GM12878 (cell line): ENCODE results near the gene DBNL. TPM values are rescaled to one million over a fixed set of nuclear protein-coding genes. Genes with fewer than 3 reads are reported as not detected.

Experiments used
- ATAC-seq: fragments of 200-7000 bp; cut with Tn5 transposase; 3 replicates; pipeline ENCODE4 v1.9.1; 2020; ENCODE audit warnings: mild to moderate bottlenecking, moderate library complexity
- BruUV-seq: library from RNA; stranded (reverse); fragments of 400-500 nt; replicated peaks from 2 replicates; lab custom pipeline; 2021; lab: Mats Ljungman, UMichigan
- CTCF ChIA-PET: fragments of 300-600 bp; sonication (Branson Sonifier 250); formaldehyde crosslinking; extraction: SDS; loops from one replicate; lab custom pipeline; 2021; ENCODE audit warnings: inconsistent platforms; lab: Yijun Ruan, JAX
- POLR2A ChIA-PET: fragments of 350-600 bp; formaldehyde crosslinking; extraction: SDS; loops from one replicate; lab custom pipeline; 2021; ENCODE audit warnings: inconsistent platforms; lab: Charles Lee
- RAD21 ChIA-PET: fragments of 300-600 bp; sonication (Branson Sonifier 250); formaldehyde crosslinking; loops from one replicate; lab custom pipeline; 2023; ENCODE audit warnings: antibody characterized with exemption; ENCODE audit not compliant: unreplicated experiment; lab: Charles Lee
- SMC1A ChIA-PET: fragments of 300-600 bp; sonication (Branson Sonifier 250); formaldehyde crosslinking; loops from one replicate; lab custom pipeline; 2023; ENCODE audit not compliant: unreplicated experiment, uncharacterized antibody; lab: Charles Lee
- DNase-seq: peaks from one replicate; pipeline ENCODE4 v3.0.0-alpha.2; 2011; ENCODE audit warnings: low read depth, low spot score
- FAIRE-seq: peaks from 3 replicates; lab custom pipeline; 2011; peaks lifted over from hg19 to GRCh38; lab: Jason Lieb, UNC
- H2AFZ ChIP-seq: 2 replicates; pipeline ENCODE4 v1.6.0; 2011; ENCODE audit warnings: low read depth, low read length, control low read depth; ENCODE audit not compliant: control insufficient read depth
- H3K27ac ChIP-seq: 2 replicates; pipeline ENCODE4 v1.5.1; 2011; ENCODE audit warnings: control low read depth; ENCODE audit not compliant: control insufficient read depth, insufficient read depth
- H3K27me3 ChIP-seq, 2 experiments: replicated peaks in 1 of 2; 2 replicates each; pipeline versions ENCODE4 v1.6.0 to v1.6.1; 2011; ENCODE audit warnings: low read length in 1 of 2; ENCODE audit not compliant: control insufficient read depth in 2 of 2, insufficient read depth in 2 of 2
- H3K36me3 ChIP-seq, 2 experiments: 2 replicates each; pipeline ENCODE4 v1.5.1; 2011; ENCODE audit warnings: low read length in 1 of 2; ENCODE audit not compliant: control insufficient read depth in 2 of 2, insufficient read depth in 2 of 2
- H3K4me1 ChIP-seq: 2 replicates; pipeline ENCODE4 v1.6.1; 2011; ENCODE audit warnings: mild to moderate bottlenecking, low read length, moderate library complexity, mixed read lengths; ENCODE audit not compliant: control insufficient read depth, insufficient read depth
- H3K4me2 ChIP-seq: 2 replicates; pipeline ENCODE4 v1.6.0; 2011; ENCODE audit warnings: control low read depth; ENCODE audit not compliant: control insufficient read depth, insufficient read depth
- H3K4me3 ChIP-seq: fragments of 200-600 bp; sonication (generic); 2 replicates; pipeline ENCODE4 v1.5.1; 2016
- H3K79me2 ChIP-seq: 2 replicates; pipeline ENCODE4 v1.6.0; 2011; ENCODE audit warnings: low read length; ENCODE audit not compliant: control insufficient read depth, insufficient read depth
- H3K9ac ChIP-seq: 2 replicates; pipeline ENCODE4 v1.8.0; 2011; ENCODE audit warnings: low read length, control low read depth, mixed read lengths; ENCODE audit not compliant: control insufficient read depth, insufficient read depth
- H3K9me3 ChIP-seq: replicated peaks from 3 replicates; pipeline ENCODE4 v1.5.1; 2011; ENCODE audit warnings: mild to moderate bottlenecking, low read length; ENCODE audit not compliant: control insufficient read depth, insufficient read depth
- H4K20me1 ChIP-seq: 2 replicates; pipeline ENCODE4 v1.6.0; 2011; ENCODE audit not compliant: control insufficient read depth, insufficient read depth
- IKZF1 ChIP-seq: fragments of 450-650 bp; conservative IDR thresholded peaks from 2 replicates; pipeline ENCODE4 v1.6.1; 2017; ENCODE audit warnings: antibody characterized with exemption, mild to moderate bottlenecking
- KAT2A ChIP-seq: conservative IDR thresholded peaks from 2 replicates; pipeline ENCODE4 v1.6.1; 2011; ENCODE audit warnings: low read depth, low read length; ENCODE audit not compliant: control insufficient read depth
- WGBS: methylation state at CpG from one replicate; pipeline ENCODE4 v1.1.6; 2016; ENCODE audit warnings: low lambda C conversion rate; ENCODE audit not compliant: insufficient replicate concordance, insufficient coverage; ENCODE audit errors: missing lambda C conversion rate; 5-methylcytosine and 5-hydroxymethylcytosine counted together
- in situ Hi-C: fragments of 300-500 bp; cut with MboI; formaldehyde crosslinking; loops from 9 replicates; pipeline ENCODE4 v1.14.3; 2018; ENCODE audit warnings: mixed read lengths
- intact Hi-C: fragments of 100-400 bp; cut with micrococcal nuclease; formaldehyde crosslinking; loops from one replicate; pipeline ENCODE4 v1.14.2; 2022; ENCODE audit not compliant: unreplicated experiment
- polyA plus RNA-seq, 11 experiments: library from polyadenylated mRNA; depleted of rRNA in 4 of 11; unstranded in 6 of 11; stranded (reverse) in 5 of 11; fragments of >200 nt; fragmentation: Nextera tagmentation in 4 of 11; fragmentation: Illumina TruSeq in 1 of 11; extraction: Ambion mirVana in 4 of 11; extraction: Trizol in 1 of 11; gene quantifications; 1 replicate in 1 of 11; 2 replicates in 10 of 11; pipeline versions ENCODE4 v1.2.1 to v1.2.3, GENCODE V29; 2011 to 2016; ENCODE audit warnings: inconsistent platforms in 2 of 11, missing spikeins in 2 of 11, low read depth in 1 of 11
- total RNA-seq, 4 experiments: library from RNA; depleted of rRNA in 3 of 4; stranded (reverse); fragments of >200 nt in 3 of 4; fragmentation: Illumina TruSeq in 1 of 4; extraction: Trizol in 1 of 4; gene quantifications; 2 replicates each; pipeline versions ENCODE4 v1.2.1 to v1.2.3, GENCODE V29; 2013 to 2021
- TF ChIP-seq, protein P1 (sequence below), 3 experiments: IDR thresholded peaks in 2 of 3; conservative IDR thresholded peaks in 1 of 3; 2 replicates each; pipeline ENCODE4 v1.5.1; 2011; ENCODE audit warnings: low read depth in 3 of 3, low read length in 3 of 3, mild to moderate bottlenecking in 3 of 3, control low read depth in 2 of 3, moderate library complexity in 2 of 3, inconsistent platforms in 1 of 3, mixed read lengths in 1 of 3; ENCODE audit not compliant: control insufficient read depth in 2 of 3, insufficient read depth in 1 of 3; ENCODE audit errors: extremely low read depth in 1 of 3

Gene DBNL
- total and polyA plus RNA-seq, 10 of the 15 experiments (the other 5 are each of a cell fraction or from before 2014, with no cell fraction given): 4.1 to 179 (median 84.3) TPM

- CTCF ChIA-PET: no interaction called here
- Histone ChIP-seq H4K20me1 (no peaks in the 10 kb centered on the region), H3K27ac (no peak overlapping the region), H3K4me2 (no peak overlapping the region), H3K9me3 (no peaks in the 10 kb centered on the region), H3K79me2 (no peaks in the 10 kb centered on the region), H3K9ac (no peak overlapping the region), H3K36me3 (no peaks in the 10 kb centered on the region), H3K27me3 (peaks cover 11 to 15% of the 10 kb centered on the region in 2 experiments), H3K4me1 (no peaks in the 10 kb centered on the region), H3K4me3 (no peak overlapping the region), H2AFZ (no peak overlapping the region)
- intact Hi-C loops (no loop called here), in situ Hi-C loops (no loop called here)
- 31% methylated on average over 10 of the region's 10 CpGs for WGBS
- SMC1A ChIA-PET: no interaction called here
- ATAC-seq (no peak), FAIRE-seq (no peak), DNase-seq (no peak)
- TF ChIP-seq KAT2A (no peak), IKZF1 (no peak)
- TF ChIP-seq, protein P1, sequence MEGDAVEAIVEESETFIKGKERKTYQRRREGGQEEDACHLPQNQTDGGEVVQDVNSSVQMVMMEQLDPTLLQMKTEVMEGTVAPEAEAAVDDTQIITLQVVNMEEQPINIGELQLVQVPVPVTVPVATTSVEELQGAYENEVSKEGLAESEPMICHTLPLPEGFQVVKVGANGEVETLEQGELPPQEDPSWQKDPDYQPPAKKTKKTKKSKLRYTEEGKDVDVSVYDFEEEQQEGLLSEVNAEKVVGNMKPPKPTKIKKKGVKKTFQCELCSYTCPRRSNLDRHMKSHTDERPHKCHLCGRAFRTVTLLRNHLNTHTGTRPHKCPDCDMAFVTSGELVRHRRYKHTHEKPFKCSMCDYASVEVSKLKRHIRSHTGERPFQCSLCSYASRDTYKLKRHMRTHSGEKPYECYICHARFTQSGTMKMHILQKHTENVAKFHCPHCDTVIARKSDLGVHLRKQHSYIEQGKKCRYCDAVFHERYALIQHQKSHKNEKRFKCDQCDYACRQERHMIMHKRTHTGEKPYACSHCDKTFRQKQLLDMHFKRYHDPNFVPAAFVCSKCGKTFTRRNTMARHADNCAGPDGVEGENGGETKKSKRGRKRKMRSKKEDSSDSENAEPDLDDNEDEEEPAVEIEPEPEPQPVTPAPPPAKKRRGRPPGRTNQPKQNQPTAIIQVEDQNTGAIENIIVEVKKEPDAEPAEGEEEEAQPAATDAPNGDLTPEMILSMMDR (IDR thresholded peaks at IDR 0.05 in 2 of 3, conservative IDR thresholded peaks at IDR 0.05 in 1 of 3; ENCODE audit: control insufficient read depth in 2 of 3, extremely low read depth in 1 of 3, insufficient read depth in 1 of 3, low read depth in 3 of 3, low read length in 3 of 3): no peak
- RAD21 ChIA-PET: no interaction called here
- POLR2A ChIA-PET: interaction anchor here (1.0 kb wide), 1 partner anchor 25 kb away, joined by 5 read pairs; no protein-coding TSS in a partner anchor
- no TSS peak for BruUV-seq
Observed at GRCh38 chr7:44106311-44107065, 62.0 kb downstream of the DBNL start.
